ENCODE data around the gene RNF138. TPM values are rescaled to one million over a fixed set of nuclear protein-coding genes. Genes with fewer than 3 reads are reported as not detected.
A peak's percentile ranks its signal among the peaks of the same experiment; 100 is the strongest.
"Not testable (repeated sequence)": the region's sequence is repeated elsewhere in the genome, so short reads cannot be mapped to it uniquely, and the experiment has no call there.

The RNF138 gene
- total RNA-seq, 1 experiment from 2014 or later, result 26.4 TPM

DNA sequence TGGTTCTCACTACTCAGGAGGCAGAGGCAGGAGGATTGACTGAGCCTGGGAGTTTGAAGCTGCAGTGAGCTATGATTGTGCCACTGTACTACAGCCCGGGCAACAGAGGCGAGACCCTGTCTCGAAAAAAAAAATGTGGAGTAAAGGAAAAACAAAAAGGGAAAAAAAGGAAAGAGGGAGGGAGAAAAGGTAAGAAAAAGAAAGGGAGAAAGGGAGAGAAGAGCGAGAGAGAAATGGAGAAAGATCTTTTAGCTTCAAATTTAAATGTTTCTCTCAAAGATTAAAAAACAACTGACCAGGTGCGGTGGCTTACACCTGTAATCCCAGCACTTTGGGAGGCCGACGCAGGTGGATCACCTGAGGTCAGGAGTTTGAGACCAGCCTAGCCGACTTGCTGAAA, 7.9 kb upstream of the RNF138 start:
- H3K4me3 ChIP-seq (ENCODE audit: low read depth, low read length), result no peak overlapping the region
- no peak for DNase-seq
- no peak overlapping the region for H3K27ac Mint-ChIP-seq (ENCODE audit: unreplicated experiment)
- no peaks in the 10 kb centered on the region for H3K36me3 ChIP-seq (ENCODE audit: control insufficient read depth, insufficient read depth, low read length)
- peaks cover 6% of the 10 kb centered on the region for H3K27me3 Mint-ChIP-seq (ENCODE audit: insufficient read depth, unreplicated experiment)
- H3K4me1 ChIP-seq, result no peaks in the 10 kb centered on the region
- TF ChIP-seq, protein P1, sequence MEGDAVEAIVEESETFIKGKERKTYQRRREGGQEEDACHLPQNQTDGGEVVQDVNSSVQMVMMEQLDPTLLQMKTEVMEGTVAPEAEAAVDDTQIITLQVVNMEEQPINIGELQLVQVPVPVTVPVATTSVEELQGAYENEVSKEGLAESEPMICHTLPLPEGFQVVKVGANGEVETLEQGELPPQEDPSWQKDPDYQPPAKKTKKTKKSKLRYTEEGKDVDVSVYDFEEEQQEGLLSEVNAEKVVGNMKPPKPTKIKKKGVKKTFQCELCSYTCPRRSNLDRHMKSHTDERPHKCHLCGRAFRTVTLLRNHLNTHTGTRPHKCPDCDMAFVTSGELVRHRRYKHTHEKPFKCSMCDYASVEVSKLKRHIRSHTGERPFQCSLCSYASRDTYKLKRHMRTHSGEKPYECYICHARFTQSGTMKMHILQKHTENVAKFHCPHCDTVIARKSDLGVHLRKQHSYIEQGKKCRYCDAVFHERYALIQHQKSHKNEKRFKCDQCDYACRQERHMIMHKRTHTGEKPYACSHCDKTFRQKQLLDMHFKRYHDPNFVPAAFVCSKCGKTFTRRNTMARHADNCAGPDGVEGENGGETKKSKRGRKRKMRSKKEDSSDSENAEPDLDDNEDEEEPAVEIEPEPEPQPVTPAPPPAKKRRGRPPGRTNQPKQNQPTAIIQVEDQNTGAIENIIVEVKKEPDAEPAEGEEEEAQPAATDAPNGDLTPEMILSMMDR (IDR thresholded peaks at IDR 0.05; ENCODE audit: insufficient read depth in 1 of 2, low read depth in 1 of 2, low read length in 1 of 2, severe bottlenecking in 1 of 2, unreplicated experiment in 1 of 2), result no peak
- no peaks in the 10 kb centered on the region for H3K9me3 Mint-ChIP-seq (ENCODE audit: unreplicated experiment)
- no peaks in the 10 kb centered on the region for H3K9me3 ChIP-seq
- no peak overlapping the region for H3K4me3 Mint-ChIP-seq (ENCODE audit: unreplicated experiment)
- POLR2A ChIA-PET, result no interaction called here
- no TSS peak for BruUV-seq (replicated peaks)
- H3K4me1 Mint-ChIP-seq (ENCODE audit: low read depth, unreplicated experiment), result no peaks in the 10 kb centered on the region
- no peaks in the 10 kb centered on the region for H3K36me3 Mint-ChIP-seq (ENCODE audit: insufficient read depth, unreplicated experiment)
- intact Hi-C loops (cut with micrococcal nuclease; ENCODE audit: unreplicated experiment), result no loop called here
- H3K27me3 ChIP-seq (replicated peaks; ENCODE audit: control insufficient read depth, insufficient read depth, low read length), result no peaks in the 10 kb centered on the region
- CTCF ChIA-PET, result no interaction called here

DNA sequence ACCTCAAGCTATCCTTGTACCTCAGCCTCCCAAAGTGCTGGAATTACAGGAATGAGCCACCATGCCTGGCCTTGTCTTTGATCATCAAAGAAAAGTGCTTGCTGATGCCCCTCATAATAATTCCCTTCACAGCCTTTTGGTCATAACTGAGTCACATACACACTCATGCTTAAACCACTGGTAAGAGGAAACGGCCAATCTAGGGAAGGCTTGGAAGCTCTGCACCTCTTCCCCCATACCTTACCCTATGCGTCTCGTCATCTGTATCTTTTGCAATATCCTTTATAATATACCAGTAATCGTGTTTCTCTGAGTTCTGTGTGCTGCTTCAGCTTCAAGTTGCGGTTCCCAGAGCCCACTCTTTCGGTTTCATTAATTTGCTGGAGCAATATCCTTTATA, 4.8 kb upstream of the RNF138 start:
- intact Hi-C loops (cut with micrococcal nuclease; ENCODE audit: unreplicated experiment), result no loop called here
- H3K4me1 Mint-ChIP-seq (ENCODE audit: low read depth, unreplicated experiment), result no peaks in the 10 kb centered on the region
- CTCF ChIA-PET, result no interaction called here
- H3K9me3 ChIP-seq, result no peaks in the 10 kb centered on the region
- no peak overlapping the region for H3K27ac Mint-ChIP-seq (ENCODE audit: unreplicated experiment)
- H3K36me3 Mint-ChIP-seq (ENCODE audit: insufficient read depth, unreplicated experiment), result peaks cover 3% of the 10 kb centered on the region
- no peaks in the 10 kb centered on the region for H3K36me3 ChIP-seq (ENCODE audit: control insufficient read depth, insufficient read depth, low read length)
- no peak overlapping the region for H3K4me3 ChIP-seq (ENCODE audit: low read depth, low read length)
- POLR2A ChIA-PET, result no interaction called here
- peaks cover 6% of the 10 kb centered on the region for H3K27me3 Mint-ChIP-seq (ENCODE audit: insufficient read depth, unreplicated experiment)
- TF ChIP-seq, protein P1 (IDR thresholded peaks at IDR 0.05; ENCODE audit: insufficient read depth in 1 of 2, low read depth in 1 of 2, low read length in 1 of 2, severe bottlenecking in 1 of 2, unreplicated experiment in 1 of 2), result no peak
- no peaks in the 10 kb centered on the region for H3K4me1 ChIP-seq
- H3K4me3 Mint-ChIP-seq (ENCODE audit: unreplicated experiment), result no peak overlapping the region
- no peaks in the 10 kb centered on the region for H3K9me3 Mint-ChIP-seq (ENCODE audit: unreplicated experiment)
- DNase-seq, result no peak
- no peaks in the 10 kb centered on the region for H3K27me3 ChIP-seq (replicated peaks; ENCODE audit: control insufficient read depth, insufficient read depth, low read length)
- no TSS peak for BruUV-seq (replicated peaks)

DNA sequence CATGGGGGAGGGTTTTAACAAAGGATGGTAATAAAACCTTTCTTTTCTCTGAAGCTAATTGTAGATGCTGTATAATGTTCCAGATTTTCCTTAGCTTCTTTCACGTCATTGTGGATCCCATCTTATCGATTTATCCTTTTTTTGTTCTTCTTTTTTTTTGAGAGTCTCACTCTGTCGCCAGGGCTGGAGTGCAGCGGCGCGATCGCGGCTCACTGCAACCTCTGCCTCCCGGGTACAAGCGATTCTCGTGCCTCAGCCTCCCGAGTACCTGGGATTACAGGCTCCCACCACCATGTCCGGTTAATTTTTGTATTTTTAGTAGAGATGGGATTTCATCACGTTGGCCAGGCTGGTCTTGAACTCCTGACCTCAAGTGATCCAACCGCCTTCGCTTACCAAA, 843 bp upstream of the RNF138 start:
- H3K4me3 Mint-ChIP-seq (ENCODE audit: unreplicated experiment), result not testable (repeated sequence)

DNA sequence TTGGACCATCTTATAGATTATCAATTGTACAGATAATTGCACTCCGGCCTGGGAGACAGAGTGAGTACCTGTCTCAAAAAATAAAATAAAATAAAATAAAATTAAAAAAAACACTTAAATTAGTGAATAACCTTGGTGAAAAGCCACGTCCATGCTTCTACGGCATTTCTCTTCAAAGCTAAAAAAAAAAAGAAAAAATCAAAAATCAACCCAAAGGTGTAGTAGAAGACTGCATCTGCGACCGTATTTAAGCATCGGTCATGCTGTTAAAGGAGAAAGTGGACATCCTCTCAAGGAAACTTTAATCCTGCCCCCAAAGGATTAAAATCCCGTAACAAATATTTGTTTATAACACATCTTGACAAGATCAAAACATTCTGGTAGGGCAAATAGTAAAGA, 350 bp upstream of the RNF138 start:
- intact Hi-C loops (cut with micrococcal nuclease; ENCODE audit: unreplicated experiment), result loop anchor here (5.0 to 10.0 kb wide), 3 partner anchors 77 to 849 kb away; partner anchors contain the start of gene RNF125
- peak overlapping the region; percentile 92 for H3K4me3 Mint-ChIP-seq (ENCODE audit: unreplicated experiment)
- peak overlapping the region; percentile 94 for H3K27ac Mint-ChIP-seq (ENCODE audit: unreplicated experiment)
- CTCF ChIA-PET, result interaction anchor here (1.1 kb wide), 1 partner anchor 72 kb away, joined by 3 read pairs; no protein-coding TSS in a partner anchor
- DNase-seq, result no peak
- H3K36me3 Mint-ChIP-seq (ENCODE audit: insufficient read depth, unreplicated experiment), result peaks cover 22% of the 10 kb centered on the region
- H3K9me3 ChIP-seq, result no peaks in the 10 kb centered on the region
- peak overlapping the region; percentile 76 for H3K4me3 ChIP-seq (ENCODE audit: low read depth, low read length)
- peaks cover 8% of the 10 kb centered on the region for H3K4me1 Mint-ChIP-seq (ENCODE audit: low read depth, unreplicated experiment)
- no peaks in the 10 kb centered on the region for H3K27me3 Mint-ChIP-seq (ENCODE audit: insufficient read depth, unreplicated experiment)
- TF ChIP-seq, protein P1 (IDR thresholded peaks at IDR 0.05; ENCODE audit: insufficient read depth in 1 of 2, low read depth in 1 of 2, low read length in 1 of 2, severe bottlenecking in 1 of 2, unreplicated experiment in 1 of 2), result no peak
- BruUV-seq (replicated peaks), result no TSS peak
- no peaks in the 10 kb centered on the region for H3K9me3 Mint-ChIP-seq (ENCODE audit: unreplicated experiment)
- H3K36me3 ChIP-seq (ENCODE audit: control insufficient read depth, insufficient read depth, low read length), result no peaks in the 10 kb centered on the region
- no peaks in the 10 kb centered on the region for H3K4me1 ChIP-seq
- POLR2A ChIA-PET, result interaction anchor here (0.5 to 1.3 kb wide), 3 partner anchors 72 to 470 kb away, joined by 3 to 7 read pairs (median 6); partner anchors contain the start of gene TRAPPC8
- no peaks in the 10 kb centered on the region for H3K27me3 ChIP-seq (replicated peaks; ENCODE audit: control insufficient read depth, insufficient read depth, low read length)

More for the DNA sequence above, 843 bp upstream of the RNF138 start:
- H3K27me3 Mint-ChIP-seq (ENCODE audit: insufficient read depth, unreplicated experiment); H3K4me1 ChIP-seq; H3K9me3 Mint-ChIP-seq (ENCODE audit: unreplicated experiment); H3K4me3 ChIP-seq (ENCODE audit: low read depth, low read length); POLR2A ChIA-PET; H3K4me1 Mint-ChIP-seq (ENCODE audit: low read depth, unreplicated experiment); H3K9me3 ChIP-seq; H3K36me3 ChIP-seq (ENCODE audit: control insufficient read depth, insufficient read depth, low read length); BruUV-seq (replicated peaks); H3K27ac Mint-ChIP-seq (ENCODE audit: unreplicated experiment); DNase-seq; H3K27me3 ChIP-seq (replicated peaks; ENCODE audit: control insufficient read depth, insufficient read depth, low read length); CTCF ChIA-PET: not testable (repeated sequence)
- intact Hi-C loops (cut with micrococcal nuclease; ENCODE audit: unreplicated experiment), result loop anchor here (5.0 to 10.0 kb wide), 3 partner anchors 76 to 849 kb away; partner anchors contain the start of gene RNF125
- H3K36me3 Mint-ChIP-seq (ENCODE audit: insufficient read depth, unreplicated experiment), result peaks cover 17% of the 10 kb centered on the region

Data from Caco-2 (cell line).